IPS-18a (cell line): ENCODE results near the gene SMIM10.
"Not testable (repeated sequence)": the region's sequence is repeated elsewhere in the genome, so short reads cannot be mapped to it uniquely, and the experiment has no call there.

Experiments used
- H3K27ac ChIP-seq: one replicate; pipeline ENCODE4 v1.5.1; 2013; ENCODE audit warnings: low read length
- H3K27me3 ChIP-seq: one replicate; pipeline ENCODE4 v1.6.1; 2013; ENCODE audit warnings: mild to moderate bottlenecking, low read length; ENCODE audit not compliant: control insufficient read depth, insufficient read depth
- H3K36me3 ChIP-seq: one replicate; pipeline ENCODE4 v1.6.1; 2013; ENCODE audit warnings: low read depth, low read length; ENCODE audit not compliant: control insufficient read depth
- H3K4me1 ChIP-seq: one replicate; pipeline ENCODE4 v1.6.1; 2013; ENCODE audit warnings: low read depth, low read length; ENCODE audit not compliant: control insufficient read depth
- H3K4me3 ChIP-seq: one replicate; pipeline ENCODE4 v1.5.1; 2013; ENCODE audit warnings: low read length
- H3K9ac ChIP-seq: one replicate; pipeline ENCODE4 v1.6.1; 2013; ENCODE audit warnings: mild to moderate bottlenecking, low read length, moderate library complexity
- H3K9me3 ChIP-seq: one replicate; pipeline ENCODE4 v1.6.1; 2013; ENCODE audit warnings: low read depth, low read length; ENCODE audit not compliant: control insufficient read depth

SMIM10 gene

GRCh38 chrX:135015523-135016245, 24.9 kb downstream of the SMIM10 start:
- no peak overlapping the region for H3K9ac ChIP-seq
- no peaks in the 10 kb centered on the region for H3K36me3 ChIP-seq
- H3K27ac ChIP-seq = no peak overlapping the region
- H3K27me3 ChIP-seq = no peaks in the 10 kb centered on the region
- H3K4me3 ChIP-seq = no peak overlapping the region
- no peaks in the 10 kb centered on the region for H3K4me1 ChIP-seq
- peaks cover 15% of the 10 kb centered on the region for H3K9me3 ChIP-seq

- H3K27me3 ChIP-seq, H3K9ac ChIP-seq, H3K4me3 ChIP-seq, H3K4me1 ChIP-seq, H3K36me3 ChIP-seq, H3K27ac ChIP-seq: not testable (repeated sequence)
- H3K9me3 ChIP-seq = peaks cover 10% of the 10 kb centered on the region
Observed at GRCh38 chrX:135019890-135020289, 29.1 kb downstream of the SMIM10 start.

- H3K27me3 ChIP-seq, H3K9ac ChIP-seq, H3K9me3 ChIP-seq, H3K4me3 ChIP-seq, H3K27ac ChIP-seq, H3K4me1 ChIP-seq, H3K36me3 ChIP-seq: not testable (repeated sequence)
Observed at GRCh38 chrX:135023791-135024190, 33.0 kb downstream of the SMIM10 start.

GRCh38 chrX:135024526-135024925, 33.7 kb downstream of the SMIM10 start:
- no peaks in the 10 kb centered on the region for H3K36me3 ChIP-seq
- H3K27ac ChIP-seq = no peak overlapping the region
- H3K9me3 ChIP-seq = peaks cover 14% of the 10 kb centered on the region

GRCh38 chrX:135030207-135030963, 39.6 kb downstream of the SMIM10 start:
- H3K36me3 ChIP-seq, H3K9ac ChIP-seq, H3K4me1 ChIP-seq, H3K27ac ChIP-seq, H3K27me3 ChIP-seq, H3K4me3 ChIP-seq: not testable (repeated sequence)
- peaks cover 11% of the 10 kb centered on the region for H3K9me3 ChIP-seq

More at GRCh38 chrX:135024526-135024925, 33.7 kb downstream of the SMIM10 start:
- H3K4me3 ChIP-seq = no peak overlapping the region
- H3K27me3 ChIP-seq = peaks cover 7% of the 10 kb centered on the region
- no peaks in the 10 kb centered on the region for H3K4me1 ChIP-seq
- H3K9ac ChIP-seq = no peak overlapping the region

GRCh38 chrX:135041149-135042123, 50.6 kb downstream of the SMIM10 start:
- not testable (repeated sequence) for H3K9me3 ChIP-seq, H3K4me3 ChIP-seq, H3K27ac ChIP-seq

More at GRCh38 chrX:135041149-135042123, 50.6 kb downstream of the SMIM10 start:
- H3K27me3 ChIP-seq, H3K4me1 ChIP-seq, H3K36me3 ChIP-seq, H3K9ac ChIP-seq: not testable (repeated sequence)
